GM12878 (cell line): ENCODE measurements around the gene FTO. TPM values are rescaled to one million over a fixed set of nuclear protein-coding genes. Genes with fewer than 3 reads are reported as not detected.

Experiments
- ATAC-seq: fragments of 200-7000 bp; cut with Tn5 transposase; 3 replicates; pipeline ENCODE4 v1.9.1; 2020; ENCODE audit warnings: mild to moderate bottlenecking, moderate library complexity
- BruUV-seq: library from RNA; stranded (reverse); fragments of 400-500 nt; replicated peaks from 2 replicates; lab custom pipeline; 2021; lab: Mats Ljungman, UMichigan
- CTCF ChIA-PET: fragments of 300-600 bp; sonication (Branson Sonifier 250); formaldehyde crosslinking; extraction: SDS; loops from one replicate; lab custom pipeline; 2021; ENCODE audit warnings: inconsistent platforms; lab: Yijun Ruan, JAX
- POLR2A ChIA-PET: fragments of 350-600 bp; formaldehyde crosslinking; extraction: SDS; loops from one replicate; lab custom pipeline; 2021; ENCODE audit warnings: inconsistent platforms; lab: Charles Lee
- RAD21 ChIA-PET: fragments of 300-600 bp; sonication (Branson Sonifier 250); formaldehyde crosslinking; loops from one replicate; lab custom pipeline; 2023; ENCODE audit warnings: antibody characterized with exemption; ENCODE audit not compliant: unreplicated experiment; lab: Charles Lee
- SMC1A ChIA-PET: fragments of 300-600 bp; sonication (Branson Sonifier 250); formaldehyde crosslinking; loops from one replicate; lab custom pipeline; 2023; ENCODE audit not compliant: unreplicated experiment, uncharacterized antibody; lab: Charles Lee
- DNase-seq: peaks from one replicate; pipeline ENCODE4 v3.0.0-alpha.2; 2011; ENCODE audit warnings: low read depth, low spot score
- FAIRE-seq: peaks from 3 replicates; lab custom pipeline; 2011; peaks lifted over from hg19 to GRCh38; lab: Jason Lieb, UNC
- H2AFZ ChIP-seq: 2 replicates; pipeline ENCODE4 v1.6.0; 2011; ENCODE audit warnings: low read depth, low read length, control low read depth; ENCODE audit not compliant: control insufficient read depth
- H3K27ac ChIP-seq: 2 replicates; pipeline ENCODE4 v1.5.1; 2011; ENCODE audit warnings: control low read depth; ENCODE audit not compliant: control insufficient read depth, insufficient read depth
- H3K27me3 ChIP-seq, 2 experiments: replicated peaks in 1 of 2; 2 replicates each; pipeline versions ENCODE4 v1.6.0 to v1.6.1; 2011; ENCODE audit warnings: low read length in 1 of 2; ENCODE audit not compliant: control insufficient read depth in 2 of 2, insufficient read depth in 2 of 2
- H3K36me3 ChIP-seq, 2 experiments: 2 replicates each; pipeline ENCODE4 v1.5.1; 2011; ENCODE audit warnings: low read length in 1 of 2; ENCODE audit not compliant: control insufficient read depth in 2 of 2, insufficient read depth in 2 of 2
- H3K4me1 ChIP-seq: 2 replicates; pipeline ENCODE4 v1.6.1; 2011; ENCODE audit warnings: mild to moderate bottlenecking, low read length, moderate library complexity, mixed read lengths; ENCODE audit not compliant: control insufficient read depth, insufficient read depth
- H3K4me2 ChIP-seq: 2 replicates; pipeline ENCODE4 v1.6.0; 2011; ENCODE audit warnings: control low read depth; ENCODE audit not compliant: control insufficient read depth, insufficient read depth
- H3K4me3 ChIP-seq: fragments of 200-600 bp; sonication (generic); 2 replicates; pipeline ENCODE4 v1.5.1; 2016
- H3K79me2 ChIP-seq: 2 replicates; pipeline ENCODE4 v1.6.0; 2011; ENCODE audit warnings: low read length; ENCODE audit not compliant: control insufficient read depth, insufficient read depth
- H3K9ac ChIP-seq: 2 replicates; pipeline ENCODE4 v1.8.0; 2011; ENCODE audit warnings: low read length, control low read depth, mixed read lengths; ENCODE audit not compliant: control insufficient read depth, insufficient read depth
- H3K9me3 ChIP-seq: replicated peaks from 3 replicates; pipeline ENCODE4 v1.5.1; 2011; ENCODE audit warnings: mild to moderate bottlenecking, low read length; ENCODE audit not compliant: control insufficient read depth, insufficient read depth
- H4K20me1 ChIP-seq: 2 replicates; pipeline ENCODE4 v1.6.0; 2011; ENCODE audit not compliant: control insufficient read depth, insufficient read depth
- BHLHE40 ChIP-seq, 2 experiments: fragments of 450-650 bp in 1 of 2; IDR thresholded peaks; 2 replicates each; pipeline ENCODE4 v1.6.1; 2011 to 2017; ENCODE audit warnings: low read depth in 2 of 2, borderline replicate concordance in 1 of 2, improper control_type of control experiment in 1 of 2, low read length in 1 of 2, mild to moderate bottlenecking in 1 of 2
- CREB1 ChIP-seq: IDR thresholded peaks from 2 replicates; pipeline ENCODE4 v1.6.1; 2012; ENCODE audit warnings: low read depth, mild to moderate bottlenecking, inconsistent platforms
- EED ChIP-seq: sonication (generic); IDR thresholded peaks from 2 replicates; pipeline ENCODE4 v1.6.1; 2016; ENCODE audit warnings: antibody characterized with exemption, low read depth
- ESRRA ChIP-seq: IDR thresholded peaks from 2 replicates; pipeline ENCODE4 v1.6.1; 2012; ENCODE audit warnings: mild to moderate bottlenecking, low read length, improper control_type of control experiment
- ETV6 ChIP-seq, 2 experiments: fragments of 450-650 bp in 1 of 2; IDR thresholded peaks in 1 of 2; conservative IDR thresholded peaks in 1 of 2; 2 replicates each; pipeline ENCODE4 v1.6.1; 2014; ENCODE audit warnings: antibody characterized with exemption in 1 of 2, borderline replicate concordance in 1 of 2, low read depth in 1 of 2, mild to moderate bottlenecking in 1 of 2, moderate library complexity in 1 of 2
- EZH2 ChIP-seq: IDR thresholded peaks from 2 replicates; pipeline ENCODE4 v1.6.1; 2012; ENCODE audit warnings: low read depth, mild to moderate bottlenecking, control low read depth, inconsistent platforms, low read length, borderline replicate concordance; ENCODE audit not compliant: control insufficient read depth
- FOS ChIP-seq: IDR thresholded peaks from 3 replicates; pipeline ENCODE4 v1.6.1; 2011; ENCODE audit warnings: borderline replicate concordance; ENCODE audit not compliant: insufficient read length; ENCODE audit errors: extremely low read depth
- IKZF1 ChIP-seq: fragments of 450-650 bp; conservative IDR thresholded peaks from 2 replicates; pipeline ENCODE4 v1.6.1; 2017; ENCODE audit warnings: antibody characterized with exemption, mild to moderate bottlenecking
- KAT2A ChIP-seq: conservative IDR thresholded peaks from 2 replicates; pipeline ENCODE4 v1.6.1; 2011; ENCODE audit warnings: low read depth, low read length; ENCODE audit not compliant: control insufficient read depth
- MEF2A ChIP-seq: IDR thresholded peaks from 2 replicates; pipeline ENCODE4 v1.6.1; 2011; ENCODE audit warnings: low read depth, mild to moderate bottlenecking, low read length, moderate library complexity; ENCODE audit not compliant: insufficient read depth
- POLR2A ChIP-seq: IDR thresholded peaks from 2 replicates; pipeline ENCODE4 v1.6.1; 2011; ENCODE audit warnings: low read depth, mild to moderate bottlenecking, low read length
- RB1 ChIP-seq: fragments of 450-650 bp; formaldehyde crosslinking; IDR thresholded peaks from 2 replicates; pipeline ENCODE4 v1.6.1; 2017; ENCODE audit warnings: mild to moderate bottlenecking, borderline replicate concordance
- RUNX3 ChIP-seq: IDR thresholded peaks from 2 replicates; pipeline ENCODE4 v1.6.1; 2012; ENCODE audit warnings: low read length, inconsistent platforms
- STAT3 ChIP-seq: IDR thresholded peaks from 2 replicates; pipeline ENCODE4 v1.6.1; 2011; ENCODE audit warnings: low read depth, low read length, improper control_type of control experiment
- WGBS: methylation state at CpG from one replicate; pipeline ENCODE4 v1.1.6; 2016; ENCODE audit warnings: low lambda C conversion rate; ENCODE audit not compliant: insufficient replicate concordance, insufficient coverage; ENCODE audit errors: missing lambda C conversion rate; 5-methylcytosine and 5-hydroxymethylcytosine counted together
- in situ Hi-C: fragments of 300-500 bp; cut with MboI; formaldehyde crosslinking; loops from 9 replicates; pipeline ENCODE4 v1.14.3; 2018; ENCODE audit warnings: mixed read lengths
- intact Hi-C: fragments of 100-400 bp; cut with micrococcal nuclease; formaldehyde crosslinking; loops from one replicate; pipeline ENCODE4 v1.14.2; 2022; ENCODE audit not compliant: unreplicated experiment
- polyA plus RNA-seq, 11 experiments: library from polyadenylated mRNA; depleted of rRNA in 4 of 11; unstranded in 6 of 11; stranded (reverse) in 5 of 11; fragments of >200 nt; fragmentation: Nextera tagmentation in 4 of 11; fragmentation: Illumina TruSeq in 1 of 11; extraction: Ambion mirVana in 4 of 11; extraction: Trizol in 1 of 11; gene quantifications; 1 replicate in 1 of 11; 2 replicates in 10 of 11; pipeline versions ENCODE4 v1.2.1 to v1.2.3, GENCODE V29; 2011 to 2016; ENCODE audit warnings: inconsistent platforms in 2 of 11, missing spikeins in 2 of 11, low read depth in 1 of 11
- total RNA-seq, 4 experiments: library from RNA; depleted of rRNA in 3 of 4; stranded (reverse); fragments of >200 nt in 3 of 4; fragmentation: Illumina TruSeq in 1 of 4; extraction: Trizol in 1 of 4; gene quantifications; 2 replicates each; pipeline versions ENCODE4 v1.2.1 to v1.2.3, GENCODE V29; 2013 to 2021
- TF ChIP-seq, protein P1 (sequence below): fragments of 450-650 bp; IDR thresholded peaks from 2 replicates; pipeline ENCODE4 v1.6.1; 2018; ENCODE audit warnings: mild to moderate bottlenecking, low read depth, moderate library complexity; ENCODE audit not compliant: partially characterized antibody
- TF ChIP-seq, protein P2 (sequence below): IDR thresholded peaks from 2 replicates; pipeline ENCODE4 v1.6.1; 2012; ENCODE audit warnings: low read length, inconsistent platforms
- TF ChIP-seq, protein P3 (sequence below): fragments of 450-650 bp; IDR thresholded peaks from 2 replicates; pipeline ENCODE4 v1.6.1; 2016; ENCODE audit warnings: mild to moderate bottlenecking

Gene FTO
- total and polyA plus RNA-seq, 10 of the 15 experiments (the other 5 are each of a cell fraction or from before 2014, with no cell fraction given) = 20.1 to 55.0 (median 47.0) TPM

DNA sequence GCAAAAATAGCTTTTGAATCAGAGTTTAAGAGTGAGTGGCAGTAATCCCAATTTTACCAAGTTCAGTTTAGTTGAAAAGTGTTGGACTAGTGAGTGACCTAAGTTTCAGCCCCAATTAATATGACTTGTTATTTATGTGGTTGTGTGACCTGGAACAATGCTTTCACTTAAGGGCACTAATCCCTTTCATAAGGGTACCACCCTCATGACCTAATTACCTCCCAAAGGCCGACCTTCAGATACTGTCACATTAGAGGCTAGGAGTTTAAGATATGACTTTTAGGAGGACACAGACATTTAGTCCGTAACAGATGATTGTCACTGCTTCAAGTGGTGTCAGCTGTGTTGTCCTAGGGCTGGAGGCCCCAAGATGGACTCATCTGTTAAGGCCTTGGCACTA lies 392.7 kb downstream of the FTO start:
- H4K20me1 ChIP-seq = no peaks in the 10 kb centered on the region

DNA sequence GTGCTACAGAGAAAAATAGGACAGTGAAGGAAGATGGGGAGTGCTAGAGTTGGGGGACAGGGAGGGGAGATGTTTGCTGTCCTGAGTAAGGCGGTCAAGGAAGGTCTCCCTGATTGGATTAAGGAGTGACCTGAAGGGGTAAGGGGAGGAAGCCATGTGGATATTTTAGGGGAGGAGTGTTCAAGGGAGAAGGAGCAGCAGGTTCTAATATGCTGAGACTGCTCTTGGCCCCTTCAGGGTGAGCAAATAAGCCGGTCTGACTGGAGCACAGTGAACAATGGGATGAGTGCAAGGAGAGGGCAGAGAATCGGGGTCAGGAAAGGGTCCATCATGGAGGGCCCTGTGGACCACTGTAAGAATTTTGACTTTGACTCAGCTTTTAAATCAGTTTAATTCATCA lies 393.8 kb downstream of the FTO start:
- Histone ChIP-seq H3K4me1 (no peaks in the 10 kb centered on the region), H3K4me3 (no peak overlapping the region), H4K20me1 (no peaks in the 10 kb centered on the region), H3K36me3 (no peaks in the 10 kb centered on the region), H2AFZ (no peak overlapping the region), H3K4me2 (no peak overlapping the region), H3K27me3 (no peaks in the 10 kb centered on the region), H3K9ac (no peak overlapping the region), H3K79me2 (no peaks in the 10 kb centered on the region), H3K9me3 (no peaks in the 10 kb centered on the region), H3K27ac (no peak overlapping the region)
- intact Hi-C loops = no loop called here
- DNase-seq (no peak), ATAC-seq (no peak), FAIRE-seq (no peak)
- CTCF ChIA-PET = no interaction called here
- BruUV-seq = no TSS peak
- WGBS = 76% methylated on average over 3 of the region's 3 CpGs
- in situ Hi-C loops = no loop called here
- POLR2A ChIA-PET = no interaction called here
- RAD21 ChIA-PET = no interaction called here
- SMC1A ChIA-PET = no interaction called here
- TF ChIP-seq, protein P1, sequence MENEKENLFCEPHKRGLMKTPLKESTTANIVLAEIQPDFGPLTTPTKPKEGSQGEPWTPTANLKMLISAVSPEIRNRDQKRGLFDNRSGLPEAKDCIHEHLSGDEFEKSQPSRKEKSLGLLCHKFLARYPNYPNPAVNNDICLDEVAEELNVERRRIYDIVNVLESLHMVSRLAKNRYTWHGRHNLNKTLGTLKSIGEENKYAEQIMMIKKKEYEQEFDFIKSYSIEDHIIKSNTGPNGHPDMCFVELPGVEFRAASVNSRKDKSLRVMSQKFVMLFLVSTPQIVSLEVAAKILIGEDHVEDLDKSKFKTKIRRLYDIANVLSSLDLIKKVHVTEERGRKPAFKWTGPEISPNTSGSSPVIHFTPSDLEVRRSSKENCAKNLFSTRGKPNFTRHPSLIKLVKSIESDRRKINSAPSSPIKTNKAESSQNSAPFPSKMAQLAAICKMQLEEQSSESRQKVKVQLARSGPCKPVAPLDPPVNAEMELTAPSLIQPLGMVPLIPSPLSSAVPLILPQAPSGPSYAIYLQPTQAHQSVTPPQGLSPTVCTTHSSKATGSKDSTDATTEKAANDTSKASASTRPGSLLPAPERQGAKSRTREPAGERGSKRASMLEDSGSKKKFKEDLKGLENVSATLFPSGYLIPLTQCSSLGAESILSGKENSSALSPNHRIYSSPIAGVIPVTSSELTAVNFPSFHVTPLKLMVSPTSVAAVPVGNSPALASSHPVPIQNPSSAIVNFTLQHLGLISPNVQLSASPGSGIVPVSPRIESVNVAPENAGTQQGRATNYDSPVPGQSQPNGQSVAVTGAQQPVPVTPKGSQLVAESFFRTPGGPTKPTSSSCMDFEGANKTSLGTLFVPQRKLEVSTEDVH = no peak
- TF ChIP-seq, protein P2, sequence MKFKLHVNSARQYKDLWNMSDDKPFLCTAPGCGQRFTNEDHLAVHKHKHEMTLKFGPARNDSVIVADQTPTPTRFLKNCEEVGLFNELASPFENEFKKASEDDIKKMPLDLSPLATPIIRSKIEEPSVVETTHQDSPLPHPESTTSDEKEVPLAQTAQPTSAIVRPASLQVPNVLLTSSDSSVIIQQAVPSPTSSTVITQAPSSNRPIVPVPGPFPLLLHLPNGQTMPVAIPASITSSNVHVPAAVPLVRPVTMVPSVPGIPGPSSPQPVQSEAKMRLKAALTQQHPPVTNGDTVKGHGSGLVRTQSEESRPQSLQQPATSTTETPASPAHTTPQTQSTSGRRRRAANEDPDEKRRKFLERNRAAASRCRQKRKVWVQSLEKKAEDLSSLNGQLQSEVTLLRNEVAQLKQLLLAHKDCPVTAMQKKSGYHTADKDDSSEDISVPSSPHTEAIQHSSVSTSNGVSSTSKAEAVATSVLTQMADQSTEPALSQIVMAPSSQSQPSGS = no peak
- TF ChIP-seq STAT3 (no peak), MEF2A (no peak), POLR2A (no peak), EZH2 (no peak), BHLHE40 (IDR thresholded peaks at IDR 0.05; ENCODE audit: borderline replicate concordance in 1 of 2, low read depth in 2 of 2, low read length in 1 of 2) (no peak)

More for the DNA sequence above, 392.7 kb downstream of the FTO start:
- no peak for TF ChIP-seq ETV6 (conservative IDR thresholded peaks at IDR 0.05 in 1 of 2, IDR thresholded peaks at IDR 0.05 in 1 of 2; ENCODE audit: borderline replicate concordance in 1 of 2, low read depth in 1 of 2)
- TF ChIP-seq, protein P3, sequence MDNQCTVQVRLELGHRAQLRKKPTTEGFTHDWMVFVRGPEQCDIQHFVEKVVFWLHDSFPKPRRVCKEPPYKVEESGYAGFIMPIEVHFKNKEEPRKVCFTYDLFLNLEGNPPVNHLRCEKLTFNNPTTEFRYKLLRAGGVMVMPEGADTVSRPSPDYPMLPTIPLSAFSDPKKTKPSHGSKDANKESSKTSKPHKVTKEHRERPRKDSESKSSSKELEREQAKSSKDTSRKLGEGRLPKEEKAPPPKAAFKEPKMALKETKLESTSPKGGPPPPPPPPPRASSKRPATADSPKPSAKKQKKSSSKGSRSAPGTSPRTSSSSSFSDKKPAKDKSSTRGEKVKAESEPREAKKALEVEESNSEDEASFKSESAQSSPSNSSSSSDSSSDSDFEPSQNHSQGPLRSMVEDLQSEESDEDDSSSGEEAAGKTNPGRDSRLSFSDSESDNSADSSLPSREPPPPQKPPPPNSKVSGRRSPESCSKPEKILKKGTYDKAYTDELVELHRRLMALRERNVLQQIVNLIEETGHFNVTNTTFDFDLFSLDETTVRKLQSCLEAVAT = no peak
- no peak for TF ChIP-seq RB1
- TF ChIP-seq RUNX3 = no peak
- no peak for TF ChIP-seq ESRRA
- no peak for TF ChIP-seq CREB1
- TF ChIP-seq KAT2A = no peak
- TF ChIP-seq IKZF1 = no peak
- no peak for TF ChIP-seq FOS
- no peak for TF ChIP-seq EED
- TF ChIP-seq, all 136 proteins: peak for 0
- Histone ChIP-seq H3K9ac (no peak overlapping the region), H3K4me2 (no peak overlapping the region), H2AFZ (no peak overlapping the region), H3K4me1 (no peaks in the 10 kb centered on the region), H3K79me2 (no peaks in the 10 kb centered on the region), H3K27ac (no peak overlapping the region), H3K36me3 (no peaks in the 10 kb centered on the region), H3K9me3 (no peaks in the 10 kb centered on the region), H3K4me3 (no peak overlapping the region), H3K27me3 (no peaks in the 10 kb centered on the region)
- no TSS peak for BruUV-seq
- ChIA-PET RAD21 (no interaction called here), SMC1A (no interaction called here), CTCF (no interaction called here), POLR2A (no interaction called here)
- no peak for ATAC-seq
- intact Hi-C loops (no loop called here), in situ Hi-C loops (no loop called here)
- FAIRE-seq = no peak
- WGBS = 100% methylated on average over 2 of the region's 2 CpGs
- no peak for DNase-seq
